DOHH2 (cell line): ENCODE results near the gene SLC9A8.

Source experiments
- EZH2phosphoT487 ChIP-seq: fragments of 200-600 bp; sonication (generic); IDR thresholded peaks from 2 replicates; pipeline ENCODE4 v1.6.1; 2017; ENCODE audit warnings: borderline replicate concordance, mild to moderate bottlenecking, antibody characterized with exemption, low read length, moderate library complexity, mixed read lengths
- TF ChIP-seq, protein P1 (sequence below): fragments of 200-600 bp; sonication (generic); IDR thresholded peaks from one replicate; pipeline ENCODE4 v1.5.1; 2014; ENCODE audit warnings: antibody characterized with exemption, mild to moderate bottlenecking, low read depth, low read length; ENCODE audit not compliant: poor library complexity, severe bottlenecking

DNA sequence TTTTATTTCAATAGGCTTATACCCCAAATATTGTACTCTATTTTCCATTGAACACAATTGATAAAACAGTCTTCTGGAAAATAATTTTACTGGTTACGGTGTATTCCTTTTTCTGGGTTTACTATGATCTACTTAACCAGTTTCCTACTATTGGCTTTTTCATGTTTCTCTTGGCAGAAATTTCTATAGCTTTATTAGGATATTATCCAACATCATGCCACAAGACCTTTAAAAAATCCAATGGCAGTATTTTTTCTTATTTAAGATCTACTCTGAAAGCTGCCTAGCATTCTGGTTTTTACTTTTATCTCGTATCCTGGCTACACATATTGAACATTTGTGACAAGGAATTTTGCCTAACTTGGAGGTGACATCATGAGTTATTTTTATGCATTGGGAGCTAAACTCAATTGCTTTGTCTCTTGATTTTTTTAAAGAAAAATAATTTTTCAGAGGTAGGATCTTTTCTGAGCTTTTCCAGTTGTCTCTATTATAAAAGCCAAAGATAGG, 45.5 kb downstream of the SLC9A8 start:
- TF ChIP-seq EZH2phosphoT487: no peak
- TF ChIP-seq, protein P1, sequence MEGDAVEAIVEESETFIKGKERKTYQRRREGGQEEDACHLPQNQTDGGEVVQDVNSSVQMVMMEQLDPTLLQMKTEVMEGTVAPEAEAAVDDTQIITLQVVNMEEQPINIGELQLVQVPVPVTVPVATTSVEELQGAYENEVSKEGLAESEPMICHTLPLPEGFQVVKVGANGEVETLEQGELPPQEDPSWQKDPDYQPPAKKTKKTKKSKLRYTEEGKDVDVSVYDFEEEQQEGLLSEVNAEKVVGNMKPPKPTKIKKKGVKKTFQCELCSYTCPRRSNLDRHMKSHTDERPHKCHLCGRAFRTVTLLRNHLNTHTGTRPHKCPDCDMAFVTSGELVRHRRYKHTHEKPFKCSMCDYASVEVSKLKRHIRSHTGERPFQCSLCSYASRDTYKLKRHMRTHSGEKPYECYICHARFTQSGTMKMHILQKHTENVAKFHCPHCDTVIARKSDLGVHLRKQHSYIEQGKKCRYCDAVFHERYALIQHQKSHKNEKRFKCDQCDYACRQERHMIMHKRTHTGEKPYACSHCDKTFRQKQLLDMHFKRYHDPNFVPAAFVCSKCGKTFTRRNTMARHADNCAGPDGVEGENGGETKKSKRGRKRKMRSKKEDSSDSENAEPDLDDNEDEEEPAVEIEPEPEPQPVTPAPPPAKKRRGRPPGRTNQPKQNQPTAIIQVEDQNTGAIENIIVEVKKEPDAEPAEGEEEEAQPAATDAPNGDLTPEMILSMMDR: no peak
